Endothelial cell of umbilical vein (primary cell): Measurements from ENCODE around the gene ANK2. TPM values are rescaled to one million over a fixed set of nuclear protein-coding genes. Genes with fewer than 3 reads are reported as not detected.

Source experiments
- BruUV-seq: library from RNA; stranded (reverse); fragments of 400-500 nt; replicated peaks from 2 replicates; lab custom pipeline; 2021; lab: Mats Ljungman, UMichigan
- CTCF ChIA-PET: fragments of 300-600, 350-600 bp; sonication (Branson Sonifier 250); formaldehyde crosslinking; loops from one replicate; lab custom pipeline; 2021; ENCODE audit warnings: antibody characterized with exemption, inconsistent platforms; lab: Charles Lee
- POLR2A ChIA-PET: fragments of 300-600, 350-600 bp; sonication (Branson Sonifier 250); formaldehyde crosslinking; loops from one replicate; lab custom pipeline; 2021; ENCODE audit warnings: antibody characterized with exemption, inconsistent platforms; lab: Charles Lee
- DNase-seq: peaks from one replicate; pipeline ENCODE4 v3.0.0-alpha.2; 2011; ENCODE audit warnings: low read depth, low spot score
- FAIRE-seq: peaks from 2 replicates; lab custom pipeline; 2011; peaks lifted over from hg19 to GRCh38; lab: Jason Lieb, UNC
- H2AFZ ChIP-seq: 2 replicates; pipeline ENCODE4 v1.6.0; 2012; ENCODE audit warnings: low read depth, low read length, control low read depth, inconsistent platforms
- H3K27ac ChIP-seq: 2 replicates; pipeline ENCODE4 v1.5.1; 2011; ENCODE audit warnings: low read depth, mild to moderate bottlenecking, control low read depth, low read length, moderate library complexity; ENCODE audit not compliant: insufficient read depth
- H3K27me3 ChIP-seq, 2 experiments: 2 replicates each; pipeline versions ENCODE4 v1.6.0 to v1.6.1; 2011; ENCODE audit warnings: low read length in 2 of 2, mixed read lengths in 1 of 2; ENCODE audit not compliant: control insufficient read depth in 2 of 2, insufficient read depth in 2 of 2
- H3K36me3 ChIP-seq, 2 experiments: 2 replicates in 1 of 2; 3 replicates in 1 of 2; pipeline ENCODE4 v1.5.1; 2011; ENCODE audit warnings: low read length in 2 of 2, mild to moderate bottlenecking in 1 of 2, moderate library complexity in 1 of 2; ENCODE audit not compliant: control insufficient read depth in 2 of 2, insufficient read depth in 2 of 2; ENCODE audit errors: extremely low read depth in 1 of 2
- H3K4me1 ChIP-seq: 3 replicates; pipeline ENCODE4 v1.5.1; 2011; ENCODE audit warnings: mild to moderate bottlenecking, low read length; ENCODE audit not compliant: control insufficient read depth, insufficient read depth; ENCODE audit errors: extremely low read depth
- H3K4me2 ChIP-seq: 2 replicates; pipeline ENCODE4 v1.6.1; 2011; ENCODE audit warnings: low read length, control low read depth, mixed read lengths; ENCODE audit not compliant: insufficient read depth
- H3K4me3 ChIP-seq, 3 experiments: fragments of 200-600 bp in 1 of 3; sonication (generic), shearing (Covaris generic) in 1 of 3; replicated peaks in 1 of 3; 2 replicates each; pipeline ENCODE4 v1.5.1; 2011 to 2016; ENCODE audit warnings: control low read depth in 3 of 3, low read length in 3 of 3, mild to moderate bottlenecking in 2 of 3, inconsistent platforms in 1 of 3, low read depth in 1 of 3, moderate library complexity in 1 of 3; ENCODE audit not compliant: insufficient read depth in 1 of 3
- H3K79me2 ChIP-seq: 2 replicates; pipeline ENCODE4 v1.6.0; 2012; ENCODE audit warnings: low read length, inconsistent platforms; ENCODE audit not compliant: control insufficient read depth, insufficient read depth
- H3K9ac ChIP-seq: replicated peaks from 2 replicates; pipeline ENCODE3; 2011; ENCODE audit warnings: low read length, control low read depth; ENCODE audit not compliant: insufficient read depth; ENCODE audit errors: extremely low read depth
- H3K9me1 ChIP-seq: replicated peaks from 3 replicates; pipeline ENCODE4 v1.6.0; 2011; ENCODE audit warnings: mild to moderate bottlenecking, low read length; ENCODE audit not compliant: control insufficient read depth, insufficient read depth; ENCODE audit errors: extremely low read depth
- H3K9me3 ChIP-seq: replicated peaks from 2 replicates; pipeline ENCODE4 v1.5.1; 2012; ENCODE audit warnings: low read length, inconsistent platforms; ENCODE audit not compliant: control insufficient read depth, insufficient read depth
- H4K20me1 ChIP-seq: replicated peaks from 2 replicates; pipeline ENCODE3; 2011; ENCODE audit warnings: mild to moderate bottlenecking, low read length; ENCODE audit not compliant: control insufficient read depth, insufficient read depth; ENCODE audit errors: extremely low read depth
- FOS ChIP-seq: IDR thresholded peaks from 2 replicates; pipeline ENCODE4 v1.6.1; 2011; ENCODE audit warnings: mild to moderate bottlenecking, low read length, moderate library complexity, borderline replicate concordance; ENCODE audit not compliant: insufficient read depth
- GATA2 ChIP-seq: IDR thresholded peaks from 2 replicates; pipeline ENCODE4 v1.7.0; 2011; ENCODE audit warnings: low read depth, mild to moderate bottlenecking, moderate library complexity, mixed read lengths, low read length; ENCODE audit not compliant: insufficient read length, insufficient read depth
- JUN ChIP-seq: IDR thresholded peaks from 2 replicates; pipeline ENCODE4 v1.6.1; 2011; ENCODE audit warnings: borderline replicate concordance, low read depth; ENCODE audit not compliant: insufficient read length, insufficient read depth
- MYC ChIP-seq: IDR thresholded peaks from one replicate; pipeline ENCODE4 v1.6.1; 2011; ENCODE audit warnings: mild to moderate bottlenecking, low read depth, low read length
- POLR2A ChIP-seq: IDR thresholded peaks from 2 replicates; pipeline ENCODE4 v1.6.1; 2012; ENCODE audit warnings: low read depth, mild to moderate bottlenecking, control low read depth, low read length
- POLR2AphosphoS5 ChIP-seq: IDR thresholded peaks from 2 replicates; pipeline ENCODE4 v1.6.1; 2012; ENCODE audit warnings: low read depth, mild to moderate bottlenecking, control low read depth, low read length, moderate library complexity; ENCODE audit not compliant: insufficient read depth
- dilution Hi-C: fragments of 300-500 bp; cut with MboI; formaldehyde crosslinking; loops from one replicate; pipeline ENCODE4 v1.15.0; 2019; ENCODE audit warnings: low sequenced_read_pairs; ENCODE audit not compliant: extremely low pct_ligation_motif_present
- intact Hi-C: fragments of 100-400 bp; cut with micrococcal nuclease; formaldehyde crosslinking; loops from one replicate; pipeline ENCODE4 v1.10.0; 2022
- polyA plus RNA-seq, 4 experiments: library from polyadenylated mRNA; depleted of rRNA in 3 of 4; stranded (reverse) in 3 of 4; unstranded in 1 of 4; fragments of >200 nt; gene quantifications; 2 replicates each; pipeline versions ENCODE4 v1.2.1 to v1.2.3, GENCODE V29; 2011 to 2012; ENCODE audit warnings: missing spikeins in 1 of 4
- total RNA-seq: library from RNA; stranded (reverse); gene quantifications from 2 replicates; pipeline ENCODE4 v1.2.3, GENCODE V29; 2021
- TF ChIP-seq, protein P1 (sequence below), 2 donors: IDR thresholded peaks; 1 replicate in 1 of 2; 2 replicates in 1 of 2; pipeline ENCODE4 v1.5.1; 2011; ENCODE audit warnings: low read length in 2 of 2, mild to moderate bottlenecking in 2 of 2, moderate library complexity in 2 of 2, control low read depth in 1 of 2, inconsistent platforms in 1 of 2, low read depth in 1 of 2; ENCODE audit not compliant: insufficient read depth in 1 of 2; ENCODE audit errors: extremely low read depth in 1 of 2
- TF ChIP-seq, protein P2 (sequence below): IDR thresholded peaks from 2 replicates; pipeline ENCODE4 v1.6.1; 2011; ENCODE audit not compliant: insufficient read depth, insufficient read length

ANK2 gene
- total and polyA plus RNA-seq, 2 donors (not counting 3 experiments of a cell fraction or from before 2014, with no cell fraction given): not detected

DNA sequence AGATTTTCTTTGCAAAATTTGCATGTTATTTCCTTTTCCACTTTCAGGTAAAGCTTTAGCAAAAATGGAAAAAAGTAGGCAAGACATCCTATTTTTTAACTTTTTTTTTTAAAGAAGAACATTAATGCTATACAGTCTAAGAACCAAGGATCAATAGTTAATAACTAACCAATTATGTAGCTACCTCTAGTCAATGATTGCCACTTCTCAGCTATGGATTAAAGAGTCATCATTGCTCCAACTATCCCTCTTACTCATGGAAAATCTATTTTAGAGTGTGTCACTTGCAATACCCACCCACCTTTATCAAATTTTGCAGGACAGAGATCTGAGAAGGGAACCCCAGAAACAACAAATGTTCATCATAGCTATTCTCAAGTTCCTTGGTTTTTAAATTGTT is 223.1 kb downstream of the ANK2 start:
- Histone ChIP-seq H4K20me1 (no peaks in the 10 kb centered on the region), H3K9ac (no peak overlapping the region), H3K27ac (no peak overlapping the region), H3K9me3 (no peaks in the 10 kb centered on the region), H3K9me1 (no peaks in the 10 kb centered on the region), H3K36me3 (no peaks in the 10 kb centered on the region), H3K4me2 (no peak overlapping the region), H3K27me3 (peaks cover 5 to 6% of the 10 kb centered on the region in 2 experiments), H3K4me3 (no peak overlapping the region), H3K4me1 (no peaks in the 10 kb centered on the region), H3K79me2 (no peaks in the 10 kb centered on the region), H2AFZ (no peak overlapping the region)
- FAIRE-seq: no peak
- intact Hi-C loops (loop anchor here (10.0 kb wide), 1 partner anchor 272 kb away; no protein-coding TSS in a partner anchor), dilution Hi-C loops (no loop called here)
- DNase-seq: no peak
- CTCF ChIA-PET: interaction anchor here (1.5 kb wide), 1 partner anchor 1112 kb away, joined by 3 read pairs; no protein-coding TSS in a partner anchor
- BruUV-seq: no TSS peak
- TF ChIP-seq, protein P1, sequence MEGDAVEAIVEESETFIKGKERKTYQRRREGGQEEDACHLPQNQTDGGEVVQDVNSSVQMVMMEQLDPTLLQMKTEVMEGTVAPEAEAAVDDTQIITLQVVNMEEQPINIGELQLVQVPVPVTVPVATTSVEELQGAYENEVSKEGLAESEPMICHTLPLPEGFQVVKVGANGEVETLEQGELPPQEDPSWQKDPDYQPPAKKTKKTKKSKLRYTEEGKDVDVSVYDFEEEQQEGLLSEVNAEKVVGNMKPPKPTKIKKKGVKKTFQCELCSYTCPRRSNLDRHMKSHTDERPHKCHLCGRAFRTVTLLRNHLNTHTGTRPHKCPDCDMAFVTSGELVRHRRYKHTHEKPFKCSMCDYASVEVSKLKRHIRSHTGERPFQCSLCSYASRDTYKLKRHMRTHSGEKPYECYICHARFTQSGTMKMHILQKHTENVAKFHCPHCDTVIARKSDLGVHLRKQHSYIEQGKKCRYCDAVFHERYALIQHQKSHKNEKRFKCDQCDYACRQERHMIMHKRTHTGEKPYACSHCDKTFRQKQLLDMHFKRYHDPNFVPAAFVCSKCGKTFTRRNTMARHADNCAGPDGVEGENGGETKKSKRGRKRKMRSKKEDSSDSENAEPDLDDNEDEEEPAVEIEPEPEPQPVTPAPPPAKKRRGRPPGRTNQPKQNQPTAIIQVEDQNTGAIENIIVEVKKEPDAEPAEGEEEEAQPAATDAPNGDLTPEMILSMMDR (IDR thresholded peaks at IDR 0.05; ENCODE audit: extremely low read depth in 1 of 2, insufficient read depth in 1 of 2, low read depth in 1 of 2, low read length in 2 of 2): no peak
- TF ChIP-seq GATA2 (no peak), FOS (no peak), POLR2AphosphoS5 (no peak), MYC (no peak), POLR2A (no peak), JUN (no peak)
- TF ChIP-seq, protein P2, sequence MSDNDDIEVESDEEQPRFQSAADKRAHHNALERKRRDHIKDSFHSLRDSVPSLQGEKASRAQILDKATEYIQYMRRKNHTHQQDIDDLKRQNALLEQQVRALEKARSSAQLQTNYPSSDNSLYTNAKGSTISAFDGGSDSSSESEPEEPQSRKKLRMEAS: no peak
- POLR2A ChIA-PET: no interaction called here
